H9 (cell line): ENCODE data around the gene PRPF6. TPM values are rescaled to one million over a fixed set of nuclear protein-coding genes. Genes with fewer than 3 reads are reported as not detected.

Source experiments
- DNase-seq: peaks from one replicate; pipeline ENCODE4 v3.0.0-alpha.2; 2017
- H2AFZ ChIP-seq: one replicate; pipeline ENCODE4 v1.6.1; 2013; ENCODE audit warnings: mild to moderate bottlenecking, low read length, control low read depth, moderate library complexity
- H2AK5ac ChIP-seq: 2 replicates; pipeline ENCODE4 v1.6.1; 2013; ENCODE audit warnings: low read length, control low read depth, mixed read lengths; ENCODE audit not compliant: insufficient read length
- H2BK120ac ChIP-seq: one replicate; pipeline ENCODE4 v1.6.1; 2013; ENCODE audit warnings: low read depth, mild to moderate bottlenecking, low read length, control low read depth, inconsistent platforms; ENCODE audit not compliant: poor library complexity, severe bottlenecking
- H2BK12ac ChIP-seq: 2 replicates; pipeline ENCODE4 v1.6.1; 2013; ENCODE audit warnings: low read length, control low read depth, mixed read lengths, low read depth; ENCODE audit not compliant: insufficient read length
- H2BK15ac ChIP-seq: 2 replicates; pipeline ENCODE4 v1.6.1; 2013; ENCODE audit warnings: low read depth, low read length, control low read depth
- H2BK20ac ChIP-seq: one replicate; pipeline ENCODE4 v1.6.1; 2013; ENCODE audit warnings: low read depth, mild to moderate bottlenecking, low read length, control low read depth, inconsistent platforms; ENCODE audit not compliant: poor library complexity, severe bottlenecking
- H2BK5ac ChIP-seq: 2 replicates; pipeline ENCODE4 v1.6.1; 2013; ENCODE audit warnings: low read length, control low read depth, mixed read lengths; ENCODE audit not compliant: insufficient read length
- H3K14ac ChIP-seq: 2 replicates; pipeline ENCODE4 v1.6.1; 2013; ENCODE audit warnings: low read length, control low read depth; ENCODE audit not compliant: insufficient read depth
- H3K18ac ChIP-seq: 2 replicates; pipeline ENCODE4 v1.6.1; 2013; ENCODE audit warnings: low read depth, mild to moderate bottlenecking, mixed read lengths, low read length, control low read depth; ENCODE audit not compliant: insufficient read length
- H3K23ac ChIP-seq: 2 replicates; pipeline ENCODE4 v1.6.1; 2013; ENCODE audit warnings: low read length, control low read depth, mixed read lengths, low read depth; ENCODE audit not compliant: insufficient read length
- H3K23me2 ChIP-seq: 2 replicates; pipeline ENCODE4 v1.6.1; 2013; ENCODE audit warnings: low read depth, mild to moderate bottlenecking, mixed read lengths, low read length, control low read depth; ENCODE audit not compliant: insufficient read length, poor library complexity, severe bottlenecking
- H3K27ac ChIP-seq: 2 replicates; pipeline ENCODE4 v1.5.1; 2013; ENCODE audit warnings: low read length, control low read depth, mixed read lengths, low read depth; ENCODE audit not compliant: insufficient read length
- H3K27me3 ChIP-seq: 2 replicates; pipeline ENCODE4 v1.6.1; 2013; ENCODE audit warnings: low read length, control low read depth, inconsistent platforms; ENCODE audit not compliant: insufficient read depth
- H3K4ac ChIP-seq: 2 replicates; pipeline ENCODE4 v1.6.1; 2013; ENCODE audit warnings: low read depth, mild to moderate bottlenecking, control low read depth, inconsistent platforms, low read length, moderate library complexity
- H3K4me1 ChIP-seq: 2 replicates; pipeline ENCODE4 v1.6.1; 2013; ENCODE audit warnings: low read length, control low read depth, inconsistent platforms; ENCODE audit not compliant: insufficient read depth
- H3K4me2 ChIP-seq: 2 replicates; pipeline ENCODE4 v1.6.1; 2013; ENCODE audit warnings: low read length, control low read depth, mixed read lengths; ENCODE audit not compliant: insufficient read length, insufficient read depth
- H3K56ac ChIP-seq: 2 replicates; pipeline ENCODE4 v1.6.1; 2013; ENCODE audit warnings: low read depth, mild to moderate bottlenecking, mixed read lengths, low read length, control low read depth; ENCODE audit not compliant: insufficient read length
- H3K79me1 ChIP-seq: 2 replicates; pipeline ENCODE4 v1.6.1; 2013; ENCODE audit warnings: low read depth, mild to moderate bottlenecking, moderate library complexity, low read length, control low read depth, inconsistent platforms; ENCODE audit not compliant: insufficient read depth, poor library complexity, severe bottlenecking
- H3K79me2 ChIP-seq: 2 replicates; pipeline ENCODE4 v1.6.1; 2013; ENCODE audit warnings: low read length, control low read depth, inconsistent platforms; ENCODE audit not compliant: insufficient read depth
- H3K9ac ChIP-seq: 2 replicates; pipeline ENCODE4 v1.6.1; 2013; ENCODE audit warnings: low read length, control low read depth, mixed read lengths; ENCODE audit not compliant: insufficient read length; ENCODE audit errors: extremely low read depth
- H3K9me3 ChIP-seq: one replicate; pipeline ENCODE4 v1.6.1; 2013; ENCODE audit warnings: low read depth, low read length, inconsistent platforms; ENCODE audit not compliant: control insufficient read depth
- H3T11ph ChIP-seq: one replicate; pipeline ENCODE4 v1.6.1; 2013; ENCODE audit warnings: mild to moderate bottlenecking, low read length, control low read depth, inconsistent platforms
- H4K20me1 ChIP-seq: one replicate; pipeline ENCODE4 v1.6.1; 2013; ENCODE audit not compliant: control insufficient read depth, insufficient read length, insufficient read depth
- H4K5ac ChIP-seq: 2 replicates; pipeline ENCODE4 v1.6.1; 2013; ENCODE audit warnings: low read depth, mild to moderate bottlenecking, mixed read lengths, low read length, control low read depth; ENCODE audit not compliant: insufficient read length
- H4K8ac ChIP-seq: replicated peaks from 2 replicates; pipeline ENCODE4 v1.6.1; 2013; ENCODE audit warnings: low read length, control low read depth, mixed read lengths, low read depth; ENCODE audit not compliant: insufficient read length
- H4K91ac ChIP-seq: 2 replicates; pipeline ENCODE4 v1.6.1; 2013; ENCODE audit warnings: low read depth, mild to moderate bottlenecking, moderate library complexity, mixed read lengths, low read length, control low read depth; ENCODE audit not compliant: insufficient read length
- H3K27ac Mint-ChIP-seq, 3 experiments: 2 replicates in 2 of 3; 3 replicates in 1 of 3; pipeline ENCODE4 v1.8.0; 2020 to 2021; ENCODE audit warnings: mixed read lengths in 3 of 3, mild to moderate bottlenecking in 1 of 3, moderate library complexity in 1 of 3
- H3K27me3 Mint-ChIP-seq: 2 replicates; pipeline ENCODE4 v1.8.0; 2021; ENCODE audit warnings: low read depth, mild to moderate bottlenecking, moderate library complexity, mixed read lengths
- H3K36me3 Mint-ChIP-seq, 3 experiments: 2 replicates in 2 of 3; 3 replicates in 1 of 3; pipeline ENCODE4 v1.8.0; 2020 to 2021; ENCODE audit warnings: low read depth in 3 of 3, mixed read lengths in 3 of 3; ENCODE audit not compliant: insufficient read depth in 1 of 3
- H3K4me1 Mint-ChIP-seq, 2 experiments: 2 replicates each; pipeline ENCODE4 v1.8.0; 2020; ENCODE audit warnings: mixed read lengths in 2 of 2
- H3K4me3 Mint-ChIP-seq, 2 experiments: 2 replicates in 1 of 2; 3 replicates in 1 of 2; pipeline ENCODE4 v1.8.0; 2020 to 2021; ENCODE audit warnings: mild to moderate bottlenecking in 2 of 2, mixed read lengths in 2 of 2, moderate library complexity in 1 of 2
- H3K9me3 Mint-ChIP-seq, 2 experiments: 2 replicates in 1 of 2; 3 replicates in 1 of 2; pipeline ENCODE4 v1.8.0; 2020; ENCODE audit warnings: mild to moderate bottlenecking in 2 of 2, mixed read lengths in 2 of 2, moderate library complexity in 1 of 2
- CTCF ChIP-seq: fragments of 200-600 bp; sonication (generic); conservative IDR thresholded peaks from 3 replicates; pipeline ENCODE4 v1.8.0; 2021; ENCODE audit warnings: antibody characterized with exemption, mild to moderate bottlenecking
- WGBS: extraction: QIAGEN DNeasy Blood & Tissue Kit; methylation state at CpG from one replicate; pipeline ENCODE4 v1.1.7; 2013; ENCODE audit warnings: missing lambda C conversion rate, low lambda C conversion rate, mixed read lengths; ENCODE audit not compliant: insufficient read length; ENCODE audit errors: extremely low coverage; 5-methylcytosine and 5-hydroxymethylcytosine counted together
- total RNA-seq: library from RNA; stranded (reverse); gene quantifications from 2 replicates; pipeline ENCODE4 v1.2.1, GENCODE V29; 2021

The PRPF6 gene
- total RNA-seq, 1 experiment from 2014 or later = 87.9 TPM

- Histone ChIP-seq H3K4me2 (no peak overlapping the region), H2BK5ac (no peak overlapping the region), H3T11ph (no peak overlapping the region), H3K79me2 (no peaks in the 10 kb centered on the region), H3K27ac (no peak overlapping the region), H2BK120ac (no peak overlapping the region), H2BK20ac (no peak overlapping the region), H2AK5ac (no peak overlapping the region), H3K9ac (no peak overlapping the region), H4K8ac (no peak overlapping the region), H3K27me3 (peaks cover 26% of the 10 kb centered on the region; the same call in 1 of the 2 replicates), H3K18ac (no peak overlapping the region), H3K14ac (no peak overlapping the region), H3K23ac (no peak overlapping the region), H4K5ac (no peak overlapping the region), H3K56ac (no peak overlapping the region), H3K4me1 (no peaks in the 10 kb centered on the region), H3K9me3 (no peaks in the 10 kb centered on the region), H4K20me1 (no peaks in the 10 kb centered on the region), H2AFZ (no peak overlapping the region), H3K4ac (no peak overlapping the region), H3K79me1 (no peaks in the 10 kb centered on the region), H4K91ac (no peak overlapping the region), H2BK12ac (no peak overlapping the region), H2BK15ac (no peak overlapping the region), H3K23me2 (no peaks in the 10 kb centered on the region)
- TF ChIP-seq CTCF = no peak
- no CpG with 5 or more reads among the region's 23 CpGs for WGBS
- H3K4me3 Mint-ChIP-seq = peak overlapping the region in 1 of 2 experiments; percentile 63; a peak in 2 of 5 replicates
- H3K27me3 Mint-ChIP-seq = peaks cover 64% of the 10 kb centered on the region
- peak; percentile 49 for DNase-seq
- H3K9me3 Mint-ChIP-seq = 0 out of 5 replicates have a peak, but pooled peaks cover 0 to 3% of the 10 kb centered on the region in 2 experiments
- peaks cover 0 to 2% (median 0%) of the 10 kb centered on the region in 3 experiments; a peak in 2 of 7 replicates for H3K36me3 Mint-ChIP-seq
- H3K4me1 Mint-ChIP-seq = peaks cover 22 to 28% of the 10 kb centered on the region in 2 experiments
- H3K27ac Mint-ChIP-seq = no peak overlapping the region
These were observed 69.5 kb downstream of the PRPF6 start for GRCh38 chr20:64050261-64051032.
